Epithelial cell of esophagus (primary cell): ENCODE measurements around the gene TWSG1.

Source experiments
- DNase-seq: peaks from one replicate; pipeline ENCODE4 v3.0.0; 2010; ENCODE audit warnings: low read depth
- H3K4me3 ChIP-seq: 2 replicates; pipeline ENCODE4 v1.5.1; 2011; ENCODE audit warnings: mild to moderate bottlenecking, low read length, control low read depth
- CTCF ChIP-seq: IDR thresholded peaks from 2 replicates; pipeline ENCODE4 v1.5.1; 2011; ENCODE audit warnings: low read depth, mild to moderate bottlenecking, low read length, control low read depth, inconsistent platforms; ENCODE audit not compliant: insufficient read depth; ENCODE audit errors: missing control alignments

The TWSG1 gene

GRCh38 chr18:9435041-9435440 lies 100.5 kb downstream of the TWSG1 start:
- TF ChIP-seq CTCF = no peak
- H3K4me3 ChIP-seq = no peak overlapping the region
- DNase-seq = no peak

GRCh38 chr18:9436206-9436929 lies 101.8 kb downstream of the TWSG1 start:
- no peak for TF ChIP-seq CTCF
- DNase-seq = no peak
- H3K4me3 ChIP-seq = no peak overlapping the region

GRCh38 chr18:9437021-9437437 lies 102.5 kb downstream of the TWSG1 start:
- H3K4me3 ChIP-seq = no peak overlapping the region
- no peak for TF ChIP-seq CTCF
- no peak for DNase-seq

- H3K4me3 ChIP-seq = no peak overlapping the region
- no peak for DNase-seq
- no peak for TF ChIP-seq CTCF
Measured at GRCh38 chr18:9437672-9438071, 103.1 kb downstream of the TWSG1 start.

- no peak for DNase-seq
- H3K4me3 ChIP-seq = no peak overlapping the region
- TF ChIP-seq CTCF = no peak
Measured at GRCh38 chr18:9441061-9441460, 106.5 kb downstream of the TWSG1 start.

GRCh38 chr18:9444549-9444948 lies 110.0 kb downstream of the TWSG1 start:
- no peak overlapping the region for H3K4me3 ChIP-seq
- TF ChIP-seq CTCF = no peak
- DNase-seq = no peak

- DNase-seq = no peak
- H3K4me3 ChIP-seq = no peak overlapping the region
- no peak for TF ChIP-seq CTCF
Measured at GRCh38 chr18:9446839-9447238, 112.3 kb downstream of the TWSG1 start.
